OCI-LY3 (cell line): ENCODE data around the gene GFPT2.

ENCODE experiments used
- CTCF ChIP-seq: fragments of 200-600, 300-600 bp; sonication (generic); IDR thresholded peaks from 2 replicates; pipeline ENCODE4 v1.5.1; 2014; ENCODE audit warnings: antibody characterized with exemption, low read length, low read depth
- EZH2phosphoT487 ChIP-seq: fragments of 200-600 bp; shearing (Covaris generic); IDR thresholded peaks from 2 replicates; pipeline ENCODE4 v1.6.1; 2018; ENCODE audit warnings: antibody characterized with exemption, mixed run types, low read depth

DNA sequence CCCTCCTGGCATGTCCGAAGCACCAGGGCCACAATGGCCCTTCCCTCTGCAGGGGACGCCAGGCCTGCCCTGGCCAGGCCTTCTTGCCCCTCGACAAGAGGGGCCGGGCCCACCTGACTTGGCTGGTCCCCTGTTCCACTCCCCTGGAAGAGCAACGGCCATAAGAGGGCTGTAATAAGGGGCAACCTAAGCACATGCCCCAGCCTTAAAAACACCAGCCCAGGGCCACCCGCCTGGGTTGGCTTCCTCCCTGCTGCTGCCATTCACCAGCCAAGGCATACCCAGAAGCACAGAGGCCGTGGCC is 8.5 kb downstream of the GFPT2 start:
- TF ChIP-seq CTCF (no peak), EZH2phosphoT487 (no peak)
